ENCODE results near the gene TAS2R1.

Gene TAS2R1

GRCh38 chr5:9630251-9630650 is at the start of gene TAS2R1:
Gene TAS2R1 (minus strand): TSS chr5:9630351. CDS start chr5:9630032, 319 bp downstream.
- DNase-seq: no peak

- no peak for DNase-seq
Measured at GRCh38 chr5:9670371-9670770, 40.2 kb upstream of the TAS2R1 start.

GRCh38 chr5:9667906-9668305 is 37.8 kb upstream of the TAS2R1 start:
- no peak for DNase-seq

- DNase-seq: no peak
Measured at GRCh38 chr5:9663891-9664290, 33.7 kb upstream of the TAS2R1 start.

- no peak for DNase-seq
Measured at GRCh38 chr5:9661316-9662015, 31.3 kb upstream of the TAS2R1 start.

GRCh38 chr5:9658706-9659105 is 28.6 kb upstream of the TAS2R1 start:
- no peak for DNase-seq

GRCh38 chr5:9657819-9658218 is 27.7 kb upstream of the TAS2R1 start:
- no peak for DNase-seq

GRCh38 chr5:9655641-9656040 is 25.5 kb upstream of the TAS2R1 start:
- DNase-seq: no peak

- DNase-seq: no peak
Measured at GRCh38 chr5:9654886-9655285, 24.7 kb upstream of the TAS2R1 start.

GRCh38 chr5:9653811-9654210 is 23.7 kb upstream of the TAS2R1 start:
- no peak for DNase-seq

GRCh38 chr5:9653061-9653460 is 22.9 kb upstream of the TAS2R1 start:
- DNase-seq: no peak

GRCh38 chr5:9652295-9652694 is 22.1 kb upstream of the TAS2R1 start:
- no peak for DNase-seq

GRCh38 chr5:9646843-9647242 is 16.7 kb upstream of the TAS2R1 start:
- DNase-seq: no peak

- DNase-seq: no peak
Measured at GRCh38 chr5:9644630-9645029, 14.5 kb upstream of the TAS2R1 start.

GRCh38 chr5:9642621-9643020 is 12.5 kb upstream of the TAS2R1 start:
- no peak for DNase-seq

- DNase-seq: no peak
Measured at GRCh38 chr5:9641806-9642355, 11.7 kb upstream of the TAS2R1 start.

GRCh38 chr5:9632495-9632894 is 2.3 kb upstream of the TAS2R1 start:
- no peak for DNase-seq

GRCh38 chr5:9627541-9627940 is 2.6 kb downstream of the TAS2R1 start:
- DNase-seq: no peak

GRCh38 chr5:9626955-9627354 is 3.2 kb downstream of the TAS2R1 start:
- DNase-seq: no peak

- no peak for DNase-seq
Measured at GRCh38 chr5:9625731-9626130, 4.4 kb downstream of the TAS2R1 start.

GRCh38 chr5:9625286-9625685 is 4.9 kb downstream of the TAS2R1 start:
- no peak for DNase-seq

- DNase-seq: no peak
Measured at GRCh38 chr5:9624196-9624947, 5.8 kb downstream of the TAS2R1 start.

GRCh38 chr5:9623661-9624060 is 6.5 kb downstream of the TAS2R1 start:
- no peak for DNase-seq

GRCh38 chr5:9622971-9623421 is 7.2 kb downstream of the TAS2R1 start:
- DNase-seq: no peak
